Measurements from ENCODE around the gene OTULINL.

OTULINL gene

DNA sequence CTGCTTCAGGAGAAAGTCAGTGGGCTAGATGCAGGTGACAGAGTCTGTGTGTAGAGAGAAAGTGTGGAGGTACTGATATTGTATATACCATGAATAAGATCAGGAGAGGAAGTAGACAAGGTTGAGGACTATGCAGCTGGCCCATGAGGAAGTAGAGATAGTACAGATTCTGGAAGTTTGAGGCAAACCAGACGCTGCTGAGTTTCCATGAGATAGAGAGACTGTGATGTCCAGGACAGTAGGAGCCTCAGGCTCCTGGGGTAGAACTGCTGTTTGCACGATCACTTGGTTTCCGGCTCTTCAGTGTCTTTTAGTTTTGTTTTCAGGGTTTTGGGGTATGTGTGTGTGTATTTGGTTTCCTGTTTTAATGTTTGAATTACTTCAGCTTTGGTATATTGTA lies 13.6 kb downstream of the OTULINL start:
- DNase-seq (ENCODE audit: low read depth): no peak
- no peak for TF ChIP-seq CTCF (IDR thresholded peaks at IDR 0.05; ENCODE audit: control insufficient read depth, insufficient read depth, low read depth, low read length, missing control alignments)

GRCh38 chr5:14595891-14596290 lies 14.3 kb downstream of the OTULINL start:
- DNase-seq (ENCODE audit: low read depth): no peak
- H3K4me3 ChIP-seq (ENCODE audit: control insufficient read depth, low read depth, low read length): no peak overlapping the region
- TF ChIP-seq CTCF (IDR thresholded peaks at IDR 0.05; ENCODE audit: control insufficient read depth, insufficient read depth, low read depth, low read length, missing control alignments): no peak

More for the DNA sequence above, 13.6 kb downstream of the OTULINL start:
- no peak overlapping the region for H3K4me3 ChIP-seq (ENCODE audit: control insufficient read depth, low read depth, low read length)

- no peak for DNase-seq (ENCODE audit: low read depth)
- TF ChIP-seq CTCF (IDR thresholded peaks at IDR 0.05; ENCODE audit: control insufficient read depth, insufficient read depth, low read depth, low read length, missing control alignments): no peak
- H3K4me3 ChIP-seq (ENCODE audit: control insufficient read depth, low read depth, low read length): no peak overlapping the region
Observed at GRCh38 chr5:14597080-14597479, 15.5 kb downstream of the OTULINL start.

GRCh38 chr5:14598225-14598624 lies 16.6 kb downstream of the OTULINL start:
- no peak for TF ChIP-seq CTCF (IDR thresholded peaks at IDR 0.05; ENCODE audit: control insufficient read depth, insufficient read depth, low read depth, low read length, missing control alignments)
- no peak for DNase-seq (ENCODE audit: low read depth)
- H3K4me3 ChIP-seq (ENCODE audit: control insufficient read depth, low read depth, low read length): no peak overlapping the region

GRCh38 chr5:14599476-14600127 lies 18.0 kb downstream of the OTULINL start:
- H3K4me3 ChIP-seq (ENCODE audit: control insufficient read depth, low read depth, low read length): no peak overlapping the region
- no peak for DNase-seq (ENCODE audit: low read depth)
- no peak for TF ChIP-seq CTCF (IDR thresholded peaks at IDR 0.05; ENCODE audit: control insufficient read depth, insufficient read depth, low read depth, low read length, missing control alignments)

- no peak overlapping the region for H3K4me3 ChIP-seq (ENCODE audit: control insufficient read depth, low read depth, low read length)
- TF ChIP-seq CTCF (IDR thresholded peaks at IDR 0.05; ENCODE audit: control insufficient read depth, insufficient read depth, low read depth, low read length, missing control alignments): no peak
- DNase-seq (ENCODE audit: low read depth): no peak
Observed at GRCh38 chr5:14600846-14601245, 19.3 kb downstream of the OTULINL start.

All from AG09309 (cell line).